ENCODE results near the gene DICER1.

DNA sequence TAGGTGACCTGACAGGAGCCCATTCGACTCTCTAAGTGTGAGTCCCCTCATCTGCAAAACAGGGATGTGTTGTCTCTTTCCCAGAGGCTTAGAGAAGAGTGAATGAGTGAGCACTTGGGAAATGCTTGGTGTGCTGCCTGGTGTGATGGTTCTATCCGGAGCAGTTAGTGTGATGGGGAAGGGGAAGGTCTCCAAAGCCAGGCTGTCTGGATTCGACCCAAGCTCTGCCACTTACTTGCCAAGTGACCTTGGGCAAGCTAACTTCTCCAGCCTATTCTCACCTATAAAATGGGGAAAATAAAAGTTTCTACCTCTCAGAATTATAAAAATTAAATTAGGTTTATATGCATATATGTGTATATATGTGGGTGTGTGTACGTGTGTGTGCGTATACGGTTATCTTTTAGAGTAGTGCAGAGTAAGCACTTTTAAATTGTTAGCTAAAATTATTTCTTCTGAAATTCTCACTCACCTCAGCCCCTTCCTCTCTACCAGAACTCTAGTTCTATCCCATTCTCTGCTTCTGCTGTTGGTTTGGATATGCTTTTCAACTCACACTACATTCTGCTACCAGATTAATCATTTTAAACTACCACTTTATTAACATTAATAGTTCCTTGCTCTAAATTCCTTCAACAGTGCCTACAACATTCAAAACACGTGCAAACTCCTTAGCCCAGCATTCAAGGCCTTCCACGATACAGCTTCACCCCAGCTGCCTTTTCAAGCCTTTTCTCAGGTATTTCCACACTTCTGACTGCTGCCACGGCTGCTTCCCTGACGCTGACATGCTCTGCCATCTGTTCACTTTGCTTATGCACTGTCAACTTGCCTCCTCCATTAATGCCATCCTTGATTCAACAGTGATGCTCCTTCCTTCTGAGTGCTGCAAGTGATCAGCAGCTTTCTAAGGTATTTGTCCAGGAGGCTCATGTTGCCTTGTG, 55.3 kb downstream of the DICER1 start:
- TF ChIP-seq, protein P1, sequence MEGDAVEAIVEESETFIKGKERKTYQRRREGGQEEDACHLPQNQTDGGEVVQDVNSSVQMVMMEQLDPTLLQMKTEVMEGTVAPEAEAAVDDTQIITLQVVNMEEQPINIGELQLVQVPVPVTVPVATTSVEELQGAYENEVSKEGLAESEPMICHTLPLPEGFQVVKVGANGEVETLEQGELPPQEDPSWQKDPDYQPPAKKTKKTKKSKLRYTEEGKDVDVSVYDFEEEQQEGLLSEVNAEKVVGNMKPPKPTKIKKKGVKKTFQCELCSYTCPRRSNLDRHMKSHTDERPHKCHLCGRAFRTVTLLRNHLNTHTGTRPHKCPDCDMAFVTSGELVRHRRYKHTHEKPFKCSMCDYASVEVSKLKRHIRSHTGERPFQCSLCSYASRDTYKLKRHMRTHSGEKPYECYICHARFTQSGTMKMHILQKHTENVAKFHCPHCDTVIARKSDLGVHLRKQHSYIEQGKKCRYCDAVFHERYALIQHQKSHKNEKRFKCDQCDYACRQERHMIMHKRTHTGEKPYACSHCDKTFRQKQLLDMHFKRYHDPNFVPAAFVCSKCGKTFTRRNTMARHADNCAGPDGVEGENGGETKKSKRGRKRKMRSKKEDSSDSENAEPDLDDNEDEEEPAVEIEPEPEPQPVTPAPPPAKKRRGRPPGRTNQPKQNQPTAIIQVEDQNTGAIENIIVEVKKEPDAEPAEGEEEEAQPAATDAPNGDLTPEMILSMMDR (IDR thresholded peaks at IDR 0.05; ENCODE audit: low read length): no peak
- TF ChIP-seq EZH2 (optimal IDR thresholded peaks at IDR 0.05; ENCODE audit: low read depth, low read length): no peak

All from MM.1S (cell line).